Astrocyte (in vitro differentiated cells and primary cell): ENCODE results near the gene GADD45GIP1.

ENCODE experiments used
- CTCF ChIP-seq: IDR thresholded peaks from 2 replicates; pipeline ENCODE4 v1.5.1; 2011; ENCODE audit warnings: low read depth, mild to moderate bottlenecking, inconsistent platforms, low read length, moderate library complexity; ENCODE audit not compliant: insufficient read depth
- EZH2 ChIP-seq: IDR thresholded peaks from 2 replicates; pipeline ENCODE4 v1.6.1; 2012; ENCODE audit warnings: mild to moderate bottlenecking, low read length, inconsistent platforms; ENCODE audit not compliant: insufficient read depth

GRCh38 chr19:12938779-12939601 is 18.0 kb downstream of the GADD45GIP1 start:
- TF ChIP-seq CTCF (no peak), EZH2 (no peak)
